Activated CD8-positive, alpha-beta memory T cell treated with anti-CD3 and anti-CD28 coated beads, Interleukin-2, amount 50 U/mL, for 48 hours (primary cell): Measurements from ENCODE around the gene PTPRCAP.

Experiments
- DNase-seq: peaks from one replicate; pipeline ENCODE4 v3.0.0-alpha.2; 2020

Gene PTPRCAP

DNA sequence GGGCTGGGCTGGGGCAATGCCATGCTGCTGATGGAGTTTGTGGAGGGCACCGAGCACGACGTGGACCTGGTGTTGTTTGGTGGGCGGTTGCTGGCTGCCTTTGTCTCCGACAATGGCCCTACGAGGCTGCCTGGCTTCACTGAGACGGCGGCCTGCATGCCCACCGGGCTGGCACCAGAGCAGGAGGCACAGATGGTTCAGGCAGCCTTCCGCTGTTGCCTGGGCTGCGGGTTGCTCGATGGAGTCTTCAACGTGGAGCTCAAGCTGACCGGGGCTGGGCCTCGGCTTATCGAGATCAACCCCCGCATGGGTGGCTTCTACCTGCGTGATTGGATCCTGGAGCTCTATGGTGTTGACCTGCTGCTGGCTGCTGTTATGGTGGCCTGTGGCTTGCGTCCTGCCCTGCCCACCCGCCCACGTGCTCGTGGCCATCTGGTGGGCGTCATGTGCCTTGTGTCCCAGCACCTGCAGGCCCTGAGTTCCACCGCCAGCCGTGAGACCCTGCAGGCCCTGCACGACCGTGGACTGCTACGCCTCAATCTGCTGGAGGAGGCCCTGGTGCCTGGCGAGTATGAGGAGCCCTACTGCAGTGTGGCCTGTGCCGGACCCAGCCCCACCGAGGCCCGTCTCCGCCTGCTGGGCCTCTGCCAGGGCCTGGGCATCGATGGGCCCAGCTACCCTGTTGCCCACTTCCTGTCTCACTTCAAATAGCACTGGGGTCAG lies 13.4 kb downstream of the PTPRCAP start:
- DNase-seq = no peak

DNA sequence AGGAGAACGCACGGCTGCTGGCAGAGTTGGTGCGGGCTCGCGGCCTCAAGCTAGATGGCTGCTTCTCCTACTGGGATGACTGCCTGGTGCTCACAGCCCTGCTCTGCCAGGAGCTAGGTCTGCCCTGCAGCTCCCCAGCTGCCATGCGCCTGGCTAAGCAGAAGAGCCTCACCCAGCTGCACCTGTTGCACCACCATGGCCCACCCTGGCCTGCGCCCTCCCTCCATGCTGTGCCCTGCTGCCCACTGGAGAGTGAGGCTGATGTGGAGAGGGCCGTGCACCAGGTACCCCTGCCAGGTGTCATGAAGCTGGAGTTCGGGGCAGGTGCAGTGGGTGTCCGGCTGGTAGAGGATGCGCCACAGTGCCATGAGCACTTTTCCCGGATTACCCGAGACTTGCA lies 14.0 kb downstream of the PTPRCAP start:
- no peak for DNase-seq

DNA sequence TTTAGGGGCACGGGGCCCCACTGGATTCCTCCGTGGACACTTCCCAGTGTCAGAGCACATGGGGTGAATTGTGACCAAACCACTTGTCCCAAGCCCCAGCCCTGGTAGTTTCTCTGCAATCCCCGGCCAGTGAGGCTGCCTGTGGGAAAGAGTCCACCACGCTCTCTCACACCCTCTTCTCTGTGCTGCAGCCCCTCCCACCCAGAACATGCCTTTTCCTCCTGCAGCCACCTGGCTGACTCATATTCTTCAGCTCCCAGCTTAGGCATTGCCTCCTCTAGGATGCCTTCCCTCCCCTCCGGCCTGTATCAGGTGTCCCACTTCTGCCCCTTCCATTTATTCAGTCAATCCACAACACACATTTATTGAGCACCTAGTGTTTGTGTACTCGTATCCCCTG lies 14.6 kb downstream of the PTPRCAP start:
- no peak for DNase-seq

GRCh38 chr11:67421430-67422031 lies 16.0 kb downstream of the PTPRCAP start:
- no peak for DNase-seq

GRCh38 chr11:67420646-67421429 lies 16.6 kb downstream of the PTPRCAP start:
- DNase-seq = peak; percentile 100

DNA sequence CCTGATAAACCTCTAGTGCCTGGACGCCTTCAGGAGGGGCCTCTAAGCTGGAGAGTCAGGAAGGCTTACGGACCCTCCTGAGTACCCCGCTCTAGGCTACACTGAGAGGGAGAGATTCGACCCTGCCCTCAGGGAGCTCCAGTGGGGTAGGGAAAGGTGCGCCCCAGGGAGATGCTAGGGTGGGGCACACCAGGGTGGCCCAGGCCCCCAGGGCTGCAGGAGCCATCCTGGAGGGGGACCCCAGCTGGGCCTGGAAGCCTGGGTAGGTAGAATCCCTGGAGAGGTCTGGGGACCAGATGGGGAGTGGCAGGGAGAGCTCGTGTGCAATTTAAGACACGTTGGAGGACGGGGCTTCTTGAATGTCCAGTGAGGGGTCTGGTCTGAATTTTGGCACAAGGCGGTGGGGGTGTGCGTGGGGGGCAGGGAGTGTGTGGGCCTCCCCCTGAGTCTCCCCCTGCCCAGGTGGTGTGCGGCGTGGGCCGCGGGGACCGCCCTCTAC lies 17.3 kb downstream of the PTPRCAP start:
- peak; percentile 65 for DNase-seq

DNA sequence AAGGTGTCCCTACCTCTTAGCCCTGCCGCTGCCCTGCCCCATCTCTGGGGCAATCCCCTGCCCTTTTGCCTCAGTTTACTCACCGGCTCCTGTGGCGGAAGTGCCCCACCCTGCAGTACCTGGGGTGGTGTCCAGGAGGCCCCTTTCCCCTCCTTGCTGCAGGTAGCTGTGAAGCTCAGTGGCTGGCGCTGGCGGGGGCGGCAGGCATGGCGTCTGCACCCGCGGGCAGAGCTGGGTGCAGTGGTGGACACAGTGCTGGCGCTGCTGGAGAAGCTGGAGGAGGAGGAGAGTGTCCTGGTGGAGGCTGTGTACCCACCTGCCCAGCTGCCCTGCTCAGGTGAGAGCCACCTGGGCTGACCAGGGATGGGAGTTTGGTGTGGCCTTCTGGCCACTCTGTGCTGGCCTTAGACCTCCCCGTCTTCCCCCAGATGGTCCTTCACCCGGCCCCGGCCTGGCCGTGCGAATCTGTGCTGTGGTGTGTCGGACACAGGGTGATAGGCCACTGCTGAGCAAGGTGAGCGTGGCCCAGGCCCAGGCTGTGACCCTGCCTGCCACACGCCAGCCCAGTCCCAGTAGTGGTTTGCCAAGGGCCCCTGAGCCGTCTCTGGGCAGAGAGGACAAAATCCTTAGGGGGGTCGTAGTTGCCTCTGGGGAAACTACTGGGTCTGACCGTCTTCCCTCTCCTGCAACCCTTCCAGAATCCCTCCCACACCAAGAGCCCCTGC lies 18.0 kb downstream of the PTPRCAP start:
- DNase-seq = peak; percentile 63

DNA sequence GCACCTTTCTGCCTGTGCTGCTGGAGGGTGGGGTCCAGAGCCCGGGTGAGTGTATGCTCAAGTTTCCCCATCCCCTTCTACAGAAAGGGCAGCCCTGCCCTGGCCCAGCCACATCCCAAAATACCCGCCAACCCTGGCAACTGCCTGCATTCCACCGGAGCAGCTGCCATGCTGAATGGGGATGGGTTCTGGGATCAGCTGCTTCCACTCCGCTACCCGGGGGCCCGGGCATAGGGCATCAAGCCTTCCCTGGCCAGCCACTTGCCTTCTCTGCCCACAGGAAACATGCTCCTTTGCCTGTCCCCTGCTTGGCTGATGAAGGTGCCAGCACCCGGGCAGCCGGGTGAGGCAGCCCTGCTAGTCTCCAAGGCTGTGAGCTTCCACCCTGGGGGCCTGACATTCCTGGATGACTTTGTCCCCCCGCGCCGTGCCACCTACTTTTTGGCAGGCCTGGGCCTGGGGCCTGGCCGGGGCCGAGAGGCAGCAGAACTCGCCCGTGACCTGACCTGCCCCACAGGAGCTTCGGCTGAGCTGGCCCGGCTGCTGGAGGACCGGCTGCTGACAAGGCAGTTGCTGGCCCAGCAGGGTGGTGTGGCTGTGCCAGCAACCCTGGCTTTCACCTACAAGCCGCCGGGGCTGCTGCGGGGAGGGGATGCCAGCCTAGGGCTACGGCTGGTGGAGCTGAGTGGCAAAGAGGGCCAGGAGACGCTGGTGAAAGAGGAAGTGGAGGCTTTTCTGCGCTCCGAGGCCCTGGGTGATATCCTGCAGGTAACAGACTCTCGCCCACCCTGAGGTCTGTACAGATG lies 18.8 kb downstream of the PTPRCAP start:
- DNase-seq = peak; percentile 71

DNA sequence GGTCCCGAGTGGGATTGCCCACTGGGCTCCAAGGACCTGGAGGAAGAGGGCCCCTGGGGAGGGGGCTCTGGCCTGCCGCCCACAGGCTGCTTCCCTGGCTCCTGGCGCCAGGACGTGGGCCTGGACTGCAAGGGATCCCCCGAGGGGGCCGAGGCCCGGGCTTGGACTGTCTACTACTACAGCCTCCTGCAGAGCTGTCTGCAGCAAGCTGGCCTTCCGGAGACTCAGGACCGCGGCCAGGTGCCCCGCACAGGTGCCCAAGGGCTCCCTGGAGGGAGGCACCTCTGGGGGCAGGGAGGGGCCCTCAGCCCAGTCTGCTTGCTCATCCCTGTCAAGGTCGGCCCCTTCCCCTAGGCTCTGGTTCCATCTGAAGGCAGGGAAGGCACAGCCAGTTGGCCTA lies 20.1 kb downstream of the PTPRCAP start:
- DNase-seq = no peak

- DNase-seq = peak; percentile 67
Observed at GRCh38 chr11:67416416-67417335, 20.8 kb downstream of the PTPRCAP start.

DNA sequence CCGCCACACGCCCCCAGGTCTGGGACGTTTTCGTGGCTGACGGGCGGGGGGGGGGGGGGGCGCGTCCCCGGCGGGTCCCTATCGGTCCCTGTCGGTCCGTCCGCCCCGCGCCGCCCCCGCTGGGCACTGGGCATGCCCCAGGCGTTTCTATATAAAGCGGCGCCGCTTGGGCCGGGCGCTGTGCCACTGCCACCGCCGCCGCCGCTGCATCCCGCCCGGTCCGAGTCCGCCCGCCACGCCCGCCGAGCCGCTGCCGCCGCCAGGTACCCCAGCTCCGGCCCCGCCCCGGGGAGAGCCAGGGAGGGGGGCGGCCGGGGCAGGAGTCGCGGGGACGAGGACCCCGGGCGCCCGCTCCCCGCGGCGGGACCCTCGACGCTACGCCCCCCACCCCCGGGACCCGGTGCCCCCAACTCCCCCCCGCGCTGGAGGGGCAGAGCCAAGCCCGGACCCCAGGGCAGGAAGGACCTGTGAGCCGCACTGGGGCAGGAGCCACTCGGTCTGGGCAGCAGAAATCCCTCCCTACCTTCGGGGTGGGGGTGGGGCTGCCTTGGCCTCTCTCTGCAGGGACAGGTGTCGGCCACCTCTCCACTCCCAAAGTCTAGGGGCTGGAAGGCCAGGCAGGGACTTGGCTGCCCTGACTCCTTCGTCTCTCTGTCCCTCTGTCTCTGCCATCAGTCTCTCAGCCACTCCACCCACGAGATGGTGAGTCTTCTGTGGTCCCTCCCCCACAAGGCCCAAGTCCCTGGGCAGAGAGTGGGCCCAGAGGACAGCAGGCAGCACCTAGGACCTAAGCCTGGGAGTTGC lies 21.8 kb downstream of the PTPRCAP start, which contains the start of gene CARNS1:
CARNS1 (plus strand) TSS at position 178 of the 804 bp plus-strand sequence; CDS start at position 700, 522 bp downstream.
- no peak for DNase-seq

GRCh38 chr11:67413266-67413849 lies 24.1 kb downstream of the PTPRCAP start:
- DNase-seq = no peak

DNA sequence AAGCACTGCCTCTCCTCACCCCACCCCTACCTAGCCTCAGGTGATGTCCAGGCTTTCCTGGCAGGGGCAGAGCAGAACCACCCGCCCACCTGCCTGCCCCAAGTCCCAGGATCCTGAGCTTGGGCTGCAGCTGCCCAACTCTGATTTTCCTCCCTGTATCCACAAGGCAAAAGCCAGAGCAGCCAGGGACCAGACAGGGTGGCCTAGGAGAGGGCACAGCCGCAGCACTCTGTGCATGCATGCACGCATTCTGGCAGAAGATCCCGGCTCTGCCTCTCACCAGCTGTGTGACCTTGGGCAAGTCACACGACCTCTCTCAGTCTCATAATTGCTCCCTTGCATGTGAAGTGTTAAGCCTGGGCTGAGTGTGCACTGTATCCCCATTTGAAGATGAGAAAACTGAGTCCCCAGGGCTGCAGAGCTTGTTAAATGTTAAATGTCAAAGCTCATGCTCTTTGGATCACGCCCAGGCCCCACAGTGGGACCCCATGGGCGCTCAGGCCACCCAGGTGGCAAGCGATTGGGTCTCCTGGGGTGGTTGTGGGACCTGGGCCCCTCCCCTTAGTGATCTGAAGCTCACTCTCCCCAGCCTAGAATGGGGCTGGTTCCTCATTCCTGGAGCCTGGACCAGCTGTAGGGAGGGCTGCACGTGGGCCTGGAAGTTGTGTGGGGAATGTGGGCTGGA lies 24.8 kb downstream of the PTPRCAP start:
- no peak for DNase-seq

DNA sequence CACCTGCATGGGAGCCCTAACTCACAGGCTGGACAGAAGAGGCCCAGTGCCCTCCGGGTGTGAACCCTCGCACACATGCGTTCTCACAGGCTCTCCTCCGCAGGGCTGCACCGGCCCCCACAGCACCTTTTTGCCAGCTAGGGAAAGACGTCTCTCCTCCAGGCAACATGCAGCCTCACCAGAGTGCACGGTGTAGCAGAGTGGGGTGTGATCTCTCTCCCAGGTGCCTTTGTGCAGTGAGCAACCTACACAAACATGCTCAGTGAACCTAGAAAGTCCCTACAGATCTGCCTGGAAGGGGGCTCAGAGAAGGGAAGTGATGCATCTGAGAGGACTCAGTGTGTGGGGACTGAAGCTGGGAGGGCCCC lies 25.7 kb downstream of the PTPRCAP start:
- no peak for DNase-seq

GRCh38 chr11:67410984-67411784 lies 26.3 kb downstream of the PTPRCAP start:
- DNase-seq = no peak

DNA sequence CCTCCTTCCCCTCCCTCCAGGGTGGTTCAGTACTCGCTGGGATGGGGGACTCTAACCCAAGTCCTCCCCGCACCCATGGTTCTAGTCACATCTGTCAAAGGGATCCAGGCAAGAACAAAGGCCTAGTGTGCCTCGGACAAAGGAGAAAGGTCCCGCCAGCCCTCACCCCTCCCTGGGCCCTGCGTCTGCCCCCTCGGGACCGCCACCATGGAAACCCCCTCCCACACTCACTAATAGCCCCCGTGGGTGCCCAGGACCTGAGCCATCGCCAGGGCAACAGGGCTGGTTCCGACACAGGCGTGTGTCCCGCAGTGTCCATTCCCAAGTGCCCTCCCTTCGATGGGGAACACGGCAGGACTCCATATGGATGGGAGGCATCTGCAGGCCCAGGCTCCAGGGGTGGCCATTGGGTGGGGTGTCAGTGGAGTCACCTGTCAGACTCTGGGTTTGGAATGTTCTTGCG lies 27.1 kb downstream of the PTPRCAP start:
- DNase-seq = no peak

GRCh38 chr11:67409781-67410368 lies 27.6 kb downstream of the PTPRCAP start:
- DNase-seq = no peak

GRCh38 chr11:67409261-67409666 lies 28.2 kb downstream of the PTPRCAP start:
- peak; percentile 86 for DNase-seq
